Hematopoietic multipotent progenitor cell treated with erythropoietin and hydrocortisone succinate and interleukin-3 and kit ligand, for 6 days (in vitro differentiated cells): ENCODE data around the gene LEMD1.

Experiments used
- DNase-seq: peaks from one replicate; pipeline ENCODE4 v3.0.0-alpha.2; 2015

The LEMD1 gene

GRCh38 chr1:205421798-205422197, at the start of gene LEMD1:
LEMD1 (minus strand) TSS chr1:205422056; CDS start chr1:205420536, 1,520 bp downstream.
- DNase-seq = no peak

- DNase-seq = no peak
Observed at GRCh38 chr1:205470131-205470530, 48.3 kb upstream of the LEMD1 start.

GRCh38 chr1:205466595-205467220, 44.9 kb upstream of the LEMD1 start:
- DNase-seq = no peak

GRCh38 chr1:205465392-205465791, 43.5 kb upstream of the LEMD1 start:
- DNase-seq = no peak

- DNase-seq = peak; percentile 74
Observed at GRCh38 chr1:205458777-205459566, 37.1 kb upstream of the LEMD1 start.

- no peak for DNase-seq
Observed at GRCh38 chr1:205456868-205457745, 35.3 kb upstream of the LEMD1 start.

- no peak for DNase-seq
Observed at GRCh38 chr1:205456383-205456867, 34.6 kb upstream of the LEMD1 start.

GRCh38 chr1:205455581-205456382, 33.9 kb upstream of the LEMD1 start, which contains the start of gene BLACAT1:
BLACAT1 (minus strand) TSS chr1:205456045.
- DNase-seq = no peak

GRCh38 chr1:205454903-205455335, 33.1 kb upstream of the LEMD1 start:
- DNase-seq = no peak

GRCh38 chr1:205453466-205453865, 31.6 kb upstream of the LEMD1 start:
- DNase-seq = no peak

- no peak for DNase-seq
Observed at GRCh38 chr1:205452933-205453332, 31.1 kb upstream of the LEMD1 start.

GRCh38 chr1:205452364-205452763, 30.5 kb upstream of the LEMD1 start:
- no peak for DNase-seq

- no peak for DNase-seq
Observed at GRCh38 chr1:205451759-205452164, 29.9 kb upstream of the LEMD1 start.

- DNase-seq = no peak
Observed at GRCh38 chr1:205451202-205451601, 29.3 kb upstream of the LEMD1 start.

GRCh38 chr1:205450448-205450847, 28.6 kb upstream of the LEMD1 start:
- no peak for DNase-seq

GRCh38 chr1:205449750-205450443, 28.0 kb upstream of the LEMD1 start:
- no peak for DNase-seq

- no peak for DNase-seq
Observed at GRCh38 chr1:205449254-205449749, 27.4 kb upstream of the LEMD1 start.

- DNase-seq = no peak
Observed at GRCh38 chr1:205448540-205449253, 26.8 kb upstream of the LEMD1 start.

GRCh38 chr1:205447457-205448341, 25.8 kb upstream of the LEMD1 start:
- no peak for DNase-seq

GRCh38 chr1:205446828-205447227, 25.0 kb upstream of the LEMD1 start:
- DNase-seq = no peak
